ENCODE results near the gene RAB31.

Gene RAB31

DNA sequence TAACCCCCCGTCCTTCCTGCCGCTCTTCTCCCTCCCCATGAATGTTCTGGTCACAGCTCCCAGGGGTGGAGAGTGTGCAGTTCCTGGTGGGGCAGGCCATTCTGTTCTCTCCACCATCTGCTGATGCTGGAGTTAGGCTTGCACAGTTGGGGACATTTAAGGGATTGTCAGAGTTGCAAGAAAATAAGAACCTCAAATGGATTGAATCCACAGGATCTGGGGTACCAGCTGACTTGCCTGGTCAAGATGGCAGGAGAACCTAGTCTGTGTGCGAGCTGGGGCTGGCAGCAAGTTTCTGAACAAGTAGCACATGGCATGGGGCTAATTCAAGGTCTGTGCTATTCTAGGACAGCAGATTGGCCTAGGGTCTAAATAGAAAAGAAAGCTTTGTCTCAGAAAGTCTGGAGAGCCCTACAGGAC, 116.9 kb downstream of the RAB31 start:
- no peak for FAIRE-seq

DNA sequence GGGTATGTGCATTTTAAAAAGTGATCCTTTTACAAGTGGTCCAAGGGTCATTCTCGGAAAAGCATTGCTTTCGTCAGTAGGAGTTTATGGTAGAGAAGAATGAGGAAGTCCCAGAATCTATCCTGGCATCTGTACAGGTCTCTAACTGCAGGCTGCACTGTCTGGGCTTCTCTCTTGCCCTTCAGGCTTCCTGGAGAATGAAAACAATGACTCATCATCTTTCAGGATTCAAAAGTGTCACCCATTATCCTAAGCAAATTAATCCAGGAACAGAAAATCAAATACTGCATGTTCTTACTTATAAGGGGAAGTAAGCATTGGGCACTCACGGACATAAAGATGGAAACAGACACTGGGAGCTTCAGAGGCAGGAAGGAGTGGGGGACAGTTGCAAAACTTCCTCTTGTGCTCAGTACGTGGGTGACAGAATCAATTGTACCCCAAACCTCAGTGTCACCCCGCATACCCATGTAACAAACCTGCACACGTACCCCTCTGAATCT, 117.5 kb downstream of the RAB31 start:
- FAIRE-seq = no peak

DNA sequence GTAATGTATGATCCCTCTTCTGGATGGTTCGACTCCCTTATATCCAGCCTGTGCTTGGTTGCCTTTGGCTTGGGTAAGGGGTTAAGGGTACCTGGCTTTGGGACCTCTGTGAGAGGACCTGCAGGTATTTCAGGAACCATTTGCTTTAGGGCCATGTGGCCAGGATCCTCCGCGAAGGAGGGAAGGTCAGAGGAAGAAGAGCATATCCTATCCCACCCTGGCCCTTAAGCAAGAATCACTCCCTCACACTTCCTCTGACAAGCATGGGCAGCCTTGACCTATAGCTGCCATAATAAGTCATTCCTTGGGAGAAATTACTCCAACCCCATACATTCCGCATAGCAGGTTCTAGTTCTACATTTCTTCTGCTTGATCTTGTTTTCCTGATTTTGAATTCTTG, 118.6 kb downstream of the RAB31 start:
- FAIRE-seq = no peak

DNA sequence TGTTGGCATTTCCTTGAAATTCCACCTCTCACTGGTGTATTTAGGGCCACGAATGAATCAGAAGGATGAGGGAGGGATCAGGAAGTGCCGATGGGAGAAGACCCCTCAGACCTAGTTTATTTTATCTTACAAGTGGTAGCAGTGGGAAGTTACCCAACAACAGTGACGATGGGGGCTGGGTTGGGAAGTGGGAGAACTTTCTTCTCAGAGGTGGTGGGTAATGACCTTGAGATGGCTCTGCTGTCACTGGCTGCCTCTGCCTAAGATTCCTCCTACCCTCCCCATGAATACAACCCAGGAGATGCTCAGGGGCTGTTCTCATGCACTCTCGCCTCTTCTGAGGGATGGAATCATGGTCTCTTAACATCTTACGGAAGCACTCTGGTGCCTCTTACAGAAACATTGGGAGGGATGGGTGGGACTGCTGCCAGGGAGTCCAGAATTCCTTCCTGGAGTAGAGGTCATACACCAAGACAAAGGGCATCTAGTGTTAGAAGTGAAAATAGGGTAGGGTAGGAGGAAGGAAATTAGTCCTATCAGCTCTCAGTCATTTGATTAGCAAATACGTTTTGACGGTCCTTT, 119.2 kb downstream of the RAB31 start:
- FAIRE-seq = no peak

DNA sequence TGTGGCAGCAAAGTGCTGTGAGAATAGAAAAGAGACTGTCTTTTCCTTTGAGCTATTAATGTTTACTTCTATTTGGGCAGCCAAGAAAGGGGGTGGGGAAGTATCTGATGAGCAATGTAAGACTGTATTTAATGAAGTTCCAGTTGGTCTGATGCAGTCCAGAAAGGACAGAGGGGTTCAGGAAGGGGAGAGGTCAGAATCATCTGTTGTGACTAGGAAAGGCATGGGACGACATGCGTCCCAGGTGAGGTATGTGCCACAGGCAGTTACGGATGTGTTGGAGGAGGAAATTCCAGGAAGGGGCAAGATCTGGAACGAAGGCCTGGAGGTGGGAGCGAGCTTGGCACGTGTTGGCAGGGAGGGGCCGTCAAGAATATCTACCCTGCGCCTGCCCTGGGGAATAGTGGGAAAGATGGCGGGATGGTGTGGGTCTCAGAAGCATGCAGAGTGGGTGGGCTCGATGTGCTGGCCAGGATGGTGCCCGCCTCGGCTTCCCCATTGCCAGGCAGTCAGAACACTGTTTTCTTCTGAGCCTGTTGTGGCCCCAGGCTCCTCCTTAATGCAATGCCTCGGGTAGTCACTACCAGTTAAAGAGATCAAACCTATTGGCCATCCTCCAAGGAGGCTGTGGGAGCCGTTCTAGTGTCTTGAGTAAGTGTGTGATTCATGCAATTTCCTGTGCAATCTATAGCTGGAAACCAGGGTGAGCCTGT, 119.8 kb downstream of the RAB31 start:
- no peak for FAIRE-seq

DNA sequence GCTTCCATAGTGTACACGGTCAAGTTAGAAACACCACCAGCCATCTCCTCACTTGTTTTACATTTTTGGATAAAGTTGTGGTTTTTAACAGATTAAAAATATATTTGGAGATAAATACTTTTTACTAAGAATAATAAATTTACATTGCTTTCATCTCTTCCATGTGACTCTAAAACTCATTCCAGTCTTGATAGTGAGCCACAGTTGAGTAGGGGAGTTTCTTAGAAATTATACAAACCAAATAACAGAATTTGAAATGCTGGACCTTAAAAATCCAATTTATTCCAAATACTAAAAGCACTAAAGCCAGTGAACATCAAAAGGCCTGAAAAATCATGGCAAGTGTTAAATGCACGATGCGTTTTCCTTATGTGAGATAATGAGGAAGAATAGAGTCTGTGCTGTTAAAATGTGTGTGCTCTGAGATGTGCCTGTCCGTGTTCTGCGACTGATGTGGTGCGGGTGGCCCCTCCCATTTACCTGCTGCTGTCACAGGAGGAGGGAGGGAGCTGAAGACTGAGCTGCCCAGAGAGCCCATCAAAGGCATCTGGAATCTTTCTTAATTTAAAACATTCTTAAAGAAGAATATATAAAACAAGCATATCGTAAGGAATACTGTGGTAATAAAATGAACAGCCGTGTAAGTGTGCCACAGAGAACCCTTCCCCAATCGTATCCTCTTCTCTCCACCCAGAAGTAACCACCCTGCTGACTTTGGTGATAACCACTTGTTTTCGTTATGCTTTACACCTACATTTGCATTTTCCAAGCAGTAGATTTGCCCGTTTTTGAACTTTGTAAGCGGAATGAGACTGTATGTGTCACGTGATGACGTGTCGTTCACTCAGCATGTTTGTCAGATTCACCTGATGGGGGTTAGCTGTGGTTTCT, 120.7 kb downstream of the RAB31 start:
- no peak for FAIRE-seq

DNA sequence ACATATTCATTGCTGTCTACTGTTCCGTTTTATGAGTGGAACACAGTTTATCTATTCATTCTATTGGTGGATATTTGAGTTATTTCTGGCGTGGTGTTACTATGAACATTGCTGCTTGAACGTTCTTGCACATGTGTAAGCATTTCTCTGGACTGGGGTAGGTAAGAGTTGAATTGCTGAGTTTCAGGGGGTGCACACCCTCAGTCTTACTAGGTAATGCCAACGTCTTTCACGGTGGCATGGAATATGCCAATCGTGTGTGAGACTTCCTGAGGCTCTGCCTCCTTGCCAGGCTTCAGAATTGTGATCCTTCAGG, 121.3 kb downstream of the RAB31 start:
- no peak for FAIRE-seq

DNA sequence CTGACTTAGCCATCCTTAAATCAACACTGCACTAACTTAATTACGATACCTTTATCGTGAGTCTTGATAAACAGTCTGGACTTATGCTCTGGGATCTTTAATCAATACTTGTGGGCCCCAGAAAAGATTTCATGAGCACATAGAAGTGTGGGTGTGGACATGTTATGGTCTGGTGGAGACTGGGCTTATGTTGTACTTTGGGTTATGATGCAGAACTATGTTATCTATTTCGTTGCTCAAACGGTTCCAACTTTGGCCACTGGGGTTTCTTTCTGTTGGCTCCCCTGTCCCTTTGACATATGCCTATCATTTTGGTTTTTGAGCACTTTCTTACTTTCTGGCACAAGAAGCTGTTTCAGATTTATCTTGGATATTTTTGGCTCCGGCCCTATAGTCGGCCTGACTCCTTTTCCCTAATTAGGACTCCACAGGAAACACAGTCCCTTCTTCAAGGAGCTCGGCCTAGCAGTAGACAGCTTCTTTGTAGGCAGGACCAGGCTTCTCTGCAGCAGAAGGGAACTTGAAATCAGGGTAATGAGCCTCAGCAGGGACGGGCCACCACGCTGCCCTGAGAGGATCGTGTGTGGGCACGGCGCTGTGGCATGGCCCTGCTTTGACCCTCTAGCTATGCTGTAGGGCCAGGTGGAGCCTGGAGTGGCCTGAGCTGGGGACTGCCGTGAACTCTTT, 123.1 kb downstream of the RAB31 start:
- no peak for FAIRE-seq

DNA sequence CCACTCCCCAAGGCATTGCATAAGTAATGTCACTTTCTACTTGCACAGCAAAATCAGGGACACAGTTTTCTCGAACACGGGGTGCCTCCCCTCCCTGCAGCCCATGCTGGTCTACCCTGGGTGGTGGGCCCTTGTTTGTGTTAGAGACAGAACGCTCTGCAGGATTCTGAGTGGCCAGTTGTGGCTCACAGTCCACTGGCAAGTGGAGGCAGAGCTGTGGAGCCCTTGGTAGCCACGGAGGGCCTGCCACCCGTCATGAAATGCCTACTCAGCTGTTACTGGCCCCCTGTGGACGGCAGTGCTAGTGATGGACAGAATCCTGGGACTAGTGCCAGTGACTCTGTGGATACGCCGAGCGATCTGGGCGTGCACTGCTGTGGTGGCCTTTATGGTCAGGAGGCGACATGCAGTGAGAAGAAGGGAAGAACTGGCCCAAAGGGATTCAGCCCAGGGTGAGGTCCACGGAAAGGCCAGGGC, 123.7 kb downstream of the RAB31 start:
- no peak for FAIRE-seq

DNA sequence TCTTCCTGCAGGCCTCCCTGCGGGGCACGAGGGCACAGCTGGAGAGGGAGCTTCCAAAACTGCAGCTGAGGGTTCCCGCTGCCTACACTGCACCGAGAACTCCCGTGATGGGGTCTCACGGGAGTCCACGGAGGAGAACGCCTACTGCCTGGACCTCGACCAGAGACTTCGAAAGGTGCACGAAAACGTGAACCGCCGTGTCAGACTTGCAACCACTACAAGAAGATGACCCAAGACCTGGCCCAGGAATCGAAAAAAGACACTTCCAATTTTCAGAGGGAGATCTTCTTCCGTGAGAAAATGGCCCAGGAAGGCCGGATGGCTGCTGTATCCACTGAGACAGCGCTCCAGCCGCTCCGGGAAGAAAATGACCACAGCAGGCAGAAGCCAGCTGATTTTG, 124.8 kb downstream of the RAB31 start:
- FAIRE-seq = no peak

DNA sequence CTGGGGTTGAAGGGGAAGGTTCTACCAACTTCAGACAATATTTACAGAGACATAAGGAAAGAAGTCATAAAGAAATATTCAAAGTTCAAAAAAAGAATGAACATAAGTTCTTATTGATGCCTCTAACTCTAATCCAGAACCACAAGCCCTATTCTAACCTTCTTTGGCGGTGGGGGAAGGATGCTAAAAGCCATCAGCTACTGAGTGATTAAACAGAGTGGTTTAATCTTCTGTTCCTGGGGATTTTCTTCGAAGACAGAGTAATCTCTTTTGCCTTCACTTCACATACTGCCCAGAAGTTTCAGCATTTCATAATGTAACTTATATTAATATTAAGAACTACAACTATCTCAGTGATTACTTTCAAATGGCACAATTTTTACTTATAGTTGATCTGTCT, 126.5 kb downstream of the RAB31 start:
- no peak for FAIRE-seq

DNA sequence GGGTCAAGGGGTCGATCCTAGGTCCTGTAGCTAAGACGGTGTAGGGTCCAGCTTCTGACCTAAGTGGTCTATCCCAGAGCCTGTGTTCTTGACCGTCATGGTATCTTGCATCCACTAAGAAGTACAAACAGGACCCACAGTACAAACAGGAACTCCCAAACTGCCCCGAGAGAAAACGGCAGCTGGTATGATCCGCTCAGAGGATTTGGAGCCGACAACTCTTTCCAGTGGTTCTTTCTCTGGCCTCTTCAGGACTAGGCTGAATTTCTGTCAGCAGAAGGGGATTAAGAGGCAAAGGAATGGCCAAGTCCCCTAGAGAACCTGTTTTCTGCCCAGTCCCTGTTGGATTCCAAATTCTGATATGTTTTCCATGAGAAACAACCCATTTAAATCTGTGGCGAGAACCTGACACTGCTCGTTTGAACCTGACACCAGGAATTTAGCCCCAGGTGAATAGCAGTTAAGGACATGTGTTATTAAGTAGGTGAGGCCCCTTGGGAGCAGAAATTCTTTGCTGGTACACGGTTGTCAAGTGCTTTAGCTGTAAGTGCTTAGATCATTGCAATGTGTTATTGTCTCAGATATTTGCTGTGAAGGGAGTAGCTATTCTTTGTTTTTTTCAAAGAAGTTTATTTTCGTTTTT, 127.1 kb downstream of the RAB31 start:
- no peak for FAIRE-seq

DNA sequence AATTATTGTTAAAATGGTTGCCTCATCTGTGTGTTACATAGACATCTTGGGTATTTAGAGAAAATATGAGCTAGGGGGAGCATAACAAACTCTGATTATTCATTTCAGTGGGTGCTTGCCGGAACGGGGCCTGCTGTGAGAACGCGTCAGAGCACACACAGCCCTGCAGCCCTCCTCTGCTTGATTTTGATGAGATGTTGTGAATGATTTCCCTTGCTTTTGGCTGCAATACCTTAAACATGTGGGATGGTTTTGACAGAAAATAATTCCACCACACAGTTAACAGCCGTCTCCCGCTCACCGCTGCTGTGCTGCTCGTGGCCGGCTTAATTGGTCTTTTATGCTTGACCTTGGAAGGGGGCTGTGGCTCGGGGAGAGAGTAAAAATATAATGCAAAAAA, 127.7 kb downstream of the RAB31 start:
- FAIRE-seq = no peak

DNA sequence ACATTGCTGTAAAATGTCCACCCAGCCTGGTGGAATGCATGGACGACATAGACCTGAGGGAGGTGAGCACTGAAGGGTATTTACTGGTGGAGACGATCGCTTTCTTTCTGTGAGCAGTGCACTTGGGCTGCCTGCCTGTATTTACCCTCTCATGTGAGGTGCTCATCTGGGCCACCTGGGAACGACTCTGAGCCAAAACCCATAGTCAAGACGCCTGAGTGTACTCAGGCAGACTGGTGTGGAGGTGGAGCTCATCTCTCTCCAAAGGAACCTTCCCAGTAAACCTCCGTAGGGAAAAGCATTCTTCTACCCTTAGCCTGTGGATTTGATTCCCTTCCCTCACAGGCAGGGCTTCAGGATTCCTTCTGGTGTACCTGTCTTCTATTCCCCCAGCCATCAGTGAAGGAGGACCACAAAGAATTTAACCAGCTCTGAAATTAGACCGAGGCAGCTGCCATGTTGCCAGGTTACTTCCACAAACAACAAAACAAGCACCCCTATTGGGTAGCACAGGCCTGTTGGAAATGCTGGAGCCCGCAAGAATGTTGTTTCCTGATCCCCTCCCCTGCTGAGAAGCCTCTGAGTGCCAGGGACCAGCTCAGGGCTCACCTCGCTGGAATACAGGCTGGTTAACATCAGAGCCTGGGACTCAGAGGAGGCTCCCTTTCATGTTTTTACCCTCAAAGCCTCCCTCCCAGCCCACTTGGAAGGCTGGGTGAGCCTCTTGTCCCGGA, 130.2 kb downstream of the RAB31 start:
- FAIRE-seq = no peak

DNA sequence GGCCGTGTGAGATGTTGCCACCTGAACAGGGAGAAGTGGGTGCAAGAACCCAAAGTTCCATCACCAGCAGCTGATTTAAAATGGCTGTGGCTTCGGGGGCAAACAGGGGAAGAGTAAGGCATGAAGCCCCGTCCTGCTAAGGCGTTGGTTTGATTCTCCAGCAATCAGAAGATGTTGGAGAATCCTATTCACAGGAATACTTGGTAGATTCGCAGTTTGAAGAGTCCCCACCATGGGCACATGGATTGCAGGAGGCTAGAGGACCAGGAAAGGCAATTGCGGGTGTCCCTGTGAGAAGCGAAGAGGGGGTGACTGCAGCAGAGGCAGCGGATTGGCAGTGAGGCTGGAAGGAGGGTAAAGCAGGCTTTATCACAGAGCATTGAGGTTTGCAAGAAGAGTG, 131.1 kb downstream of the RAB31 start:
- no peak for FAIRE-seq

DNA sequence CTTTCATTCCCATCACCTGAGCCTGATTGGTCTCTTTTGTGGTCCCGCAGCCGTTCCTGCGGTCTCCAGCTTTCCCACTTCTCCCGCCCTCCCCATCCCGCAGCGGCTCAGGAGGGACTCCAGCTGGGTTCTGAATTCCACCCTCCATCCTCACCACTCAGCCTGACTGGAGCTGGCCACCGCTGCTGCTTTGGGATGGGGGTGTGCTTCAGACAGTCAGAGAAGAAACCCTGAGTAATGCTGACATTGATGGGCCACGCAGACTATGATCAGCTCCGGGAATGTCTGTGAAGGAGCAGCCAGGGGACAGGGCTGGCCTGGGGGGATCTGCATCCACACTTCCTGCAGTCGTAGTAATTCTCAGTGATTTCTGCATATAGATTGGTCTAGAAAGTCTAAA, 131.8 kb downstream of the RAB31 start:
- no peak for FAIRE-seq

DNA sequence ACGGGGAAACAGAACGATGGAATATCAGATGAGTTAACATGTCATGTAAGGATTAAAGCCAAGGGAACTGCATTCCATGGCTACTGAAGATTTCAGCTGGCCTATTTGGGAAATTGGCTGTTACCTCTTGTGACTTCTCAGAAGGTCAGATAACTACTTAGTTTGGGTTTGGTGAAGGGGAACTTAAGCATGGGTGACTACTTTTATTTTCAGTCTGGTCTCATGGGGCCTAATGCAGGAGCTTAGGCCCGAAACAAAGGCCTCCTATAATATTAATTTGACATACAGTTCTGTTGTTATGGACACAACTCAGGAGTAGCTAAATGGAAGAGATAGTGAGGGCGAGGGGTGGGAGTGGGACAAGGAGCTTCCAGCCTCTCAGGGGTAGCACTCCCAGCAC, 133.7 kb downstream of the RAB31 start:
- FAIRE-seq = no peak

DNA sequence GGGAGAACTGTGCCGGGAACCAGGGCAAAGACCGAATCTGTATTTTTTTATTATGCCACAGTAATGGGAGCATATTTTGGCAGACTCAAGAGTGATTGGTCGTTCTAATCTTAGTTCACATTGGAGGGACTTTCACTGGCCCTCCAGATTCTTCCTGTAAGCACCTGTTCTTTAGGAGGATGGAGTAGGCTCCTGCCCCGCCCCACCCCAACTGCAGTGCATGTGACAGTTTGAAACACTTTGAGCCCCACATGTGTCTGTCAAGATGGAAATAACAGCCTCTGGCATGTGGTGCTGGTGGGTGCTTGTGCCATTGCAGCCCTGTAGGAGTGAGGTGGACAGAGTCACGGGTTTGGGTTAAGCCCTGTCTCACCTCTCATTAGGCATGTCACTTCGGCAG, 134.3 kb downstream of the RAB31 start:
- no peak for FAIRE-seq

DNA sequence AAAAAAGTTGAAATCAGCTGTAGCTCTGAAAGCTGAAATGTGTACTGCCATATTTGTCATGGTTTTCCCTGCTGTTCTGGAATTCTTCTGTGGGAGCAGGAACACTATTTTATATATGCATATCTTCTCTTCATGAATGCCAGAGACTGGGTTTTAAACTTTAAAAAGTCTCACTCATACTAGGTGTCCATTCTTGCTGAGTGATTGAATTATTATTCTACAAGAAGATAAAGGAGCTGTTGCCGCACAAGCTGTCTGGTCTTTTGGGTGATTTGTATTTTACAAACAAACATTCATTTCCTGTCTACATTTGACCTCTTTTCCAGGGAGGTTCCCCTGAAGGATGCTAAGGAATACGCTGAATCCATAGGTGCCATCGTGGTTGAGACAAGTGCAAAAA, 137.2 kb downstream of the RAB31 start:
- FAIRE-seq = no peak

DNA sequence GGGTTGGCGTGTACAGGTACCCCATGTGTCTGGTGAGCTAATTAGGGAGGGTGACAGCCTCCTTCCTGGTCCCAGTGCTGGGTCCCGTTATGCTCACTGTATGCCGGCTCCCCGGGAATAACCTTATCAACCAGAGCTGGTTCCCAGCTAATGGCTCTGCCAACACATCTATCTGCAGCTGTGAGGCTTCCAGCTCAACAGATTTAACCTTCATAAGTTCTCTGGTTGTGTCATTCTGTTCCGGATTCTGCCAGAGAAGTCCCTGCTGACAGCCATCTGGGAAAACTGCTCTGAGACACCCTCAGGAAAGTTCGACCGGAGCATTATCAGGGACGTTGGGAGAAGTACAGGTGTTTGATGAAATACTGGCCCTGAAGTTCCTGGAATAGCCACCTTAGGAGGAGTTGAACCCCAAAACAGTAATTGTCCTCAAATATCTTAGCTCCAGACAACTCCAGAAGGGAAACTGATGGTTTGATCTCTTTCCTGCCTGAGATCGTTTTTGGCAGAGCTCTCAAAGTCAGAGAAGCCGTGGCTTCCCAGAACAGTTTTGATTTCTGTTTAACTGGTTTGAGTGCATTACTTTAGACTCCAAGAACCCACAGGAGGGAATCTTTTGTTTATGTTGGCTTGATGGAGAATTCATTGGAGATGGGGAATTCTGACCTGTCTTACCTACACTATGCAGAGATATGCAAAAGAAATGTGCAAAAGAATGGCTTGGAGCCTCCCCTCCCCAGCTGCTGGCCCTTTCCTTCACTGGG, 138.2 kb downstream of the RAB31 start:
- no peak for FAIRE-seq

DNA sequence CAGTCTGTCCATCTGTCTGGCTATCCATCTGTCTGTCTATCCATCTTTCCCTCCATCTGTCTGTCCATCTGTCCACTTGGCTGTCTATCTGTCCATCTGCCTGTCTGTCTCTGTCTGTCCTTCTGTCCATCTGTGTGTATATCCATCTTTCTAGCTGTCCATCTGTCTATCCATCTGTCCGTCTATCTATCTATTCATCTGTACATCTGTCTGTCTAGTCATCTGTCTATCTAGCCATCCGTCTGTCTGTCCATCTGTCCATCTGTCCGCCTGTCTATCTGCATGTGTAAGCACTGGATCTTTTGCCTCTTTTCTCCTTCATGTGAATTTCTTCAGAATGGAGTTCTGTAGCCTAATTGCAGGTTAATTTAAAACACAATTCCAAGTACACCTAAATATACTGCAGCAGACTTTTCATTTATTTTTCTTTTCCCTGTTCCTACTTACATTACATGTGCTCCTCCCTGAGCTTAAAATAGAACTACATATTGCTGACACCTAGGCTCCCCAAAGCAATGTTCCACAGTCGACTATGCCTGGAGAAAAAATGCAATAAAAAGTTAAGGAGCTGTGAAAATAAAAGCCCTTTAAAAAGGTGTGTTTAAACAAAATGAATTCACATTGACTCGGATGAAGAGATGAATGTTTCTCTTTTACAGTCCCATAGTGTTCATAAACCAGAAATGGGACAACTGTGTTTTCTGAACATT, 140.2 kb downstream of the RAB31 start:
- no peak for FAIRE-seq
